Tibial nerve (tissue), 4 donors: ENCODE results near the gene HPCA. TPM values are rescaled to one million over a fixed set of nuclear protein-coding genes. Genes with fewer than 3 reads are reported as not detected.
A peak's percentile ranks its signal among the peaks of the same experiment; 100 is the strongest.

Experiments
- DNase-seq, 2 donors: peaks; one replicate each; pipeline ENCODE4 v3.0.0-alpha.2; 2019; ENCODE audit warnings: low spot score in 2 of 2
- H3K27ac ChIP-seq, 4 donors: fragments of 200-600 bp; sonication (generic) in 3 of 4; one replicate each; pipeline ENCODE4 v1.5.1; 2017 to 2019; ENCODE audit warnings: mild to moderate bottlenecking in 1 of 4
- H3K27me3 ChIP-seq, 2 donors: fragments of 200-600 bp; sonication (generic) in 1 of 2; one replicate each; pipeline versions ENCODE4 v1.5.1 to v1.6.0; 2017 to 2019
- H3K36me3 ChIP-seq, 3 donors: fragments of 200-600 bp; sonication (generic); one replicate each; pipeline ENCODE4 v1.5.1; 2018 to 2019
- H3K4me1 ChIP-seq, 4 donors: fragments of 200-600 bp; sonication (generic) in 3 of 4; one replicate each; pipeline ENCODE4 v1.5.1; 2017 to 2019
- H3K4me3 ChIP-seq, 4 donors: fragments of 200-600 bp; sonication (generic) in 3 of 4; one replicate each; pipeline ENCODE4 v1.5.1; 2017 to 2019; ENCODE audit warnings: mild to moderate bottlenecking in 1 of 4, moderate library complexity in 1 of 4
- H3K9me3 ChIP-seq, 4 donors: fragments of 200-600 bp; sonication (generic) in 3 of 4; one replicate each; pipeline ENCODE4 v1.5.1; 2017 to 2019
- EP300 ChIP-seq, 2 donors: sonication (generic); formaldehyde crosslinking; IDR thresholded peaks; one replicate each; pipeline ENCODE4 v1.6.1; 2017; ENCODE audit warnings: antibody characterized with exemption in 2 of 2, mild to moderate bottlenecking in 1 of 2
- POLR2A ChIP-seq, 2 donors: fragments of 450-650 bp; IDR thresholded peaks; one replicate each; pipeline ENCODE4 v1.6.1; 2017; ENCODE audit warnings: antibody characterized with exemption in 2 of 2, mild to moderate bottlenecking in 2 of 2, moderate library complexity in 2 of 2
- WGBS, 2 donors: methylation state at CpG; one replicate each; pipeline ENCODE4 v1.1.5; 2018; 5-methylcytosine and 5-hydroxymethylcytosine counted together
- total RNA-seq, 4 donors: library from RNA; depleted of rRNA; stranded (reverse); fragments of >200 nt; gene quantifications; one replicate each; pipeline ENCODE4 v1.1.0, GENCODE V29; 2016
- TF ChIP-seq, protein P1 (sequence below), 5 experiments: fragments of 200-600 bp in 3 of 5; fragments of 450-650 bp in 2 of 5; sonication (generic) in 3 of 5; IDR thresholded peaks; one replicate each; pipeline ENCODE4 v1.5.1; 2016 to 2019; ENCODE audit warnings: antibody characterized with exemption in 5 of 5, mild to moderate bottlenecking in 3 of 5, moderate library complexity in 2 of 5

HPCA gene
- total RNA-seq, 4 donors from 2014 or later: not detected

DNA sequence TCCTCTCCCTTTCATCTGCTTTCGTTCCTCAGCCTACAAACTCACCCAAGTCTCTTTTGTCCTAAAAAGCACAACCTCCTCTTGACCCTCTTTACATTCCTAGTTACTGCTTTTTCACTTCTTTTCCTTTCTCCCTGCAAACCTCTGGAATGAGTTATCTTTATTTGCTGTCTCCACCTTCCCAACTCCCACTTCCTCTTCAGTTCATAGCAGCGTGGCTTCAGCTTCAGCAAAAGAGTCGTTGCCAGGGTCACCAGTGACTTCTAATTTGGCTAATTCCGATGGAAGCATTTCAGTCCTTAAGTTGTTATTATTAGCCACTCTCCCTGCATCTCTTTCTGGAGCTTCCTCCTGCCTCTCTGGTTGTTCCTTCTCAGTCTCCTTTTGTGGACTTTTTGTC lies 21.1 kb downstream of the HPCA start:
- Histone ChIP-seq H3K4me1 (no peaks in the 10 kb centered on the region), H3K27ac (no peak overlapping the region), H3K9me3 (no peaks in the 10 kb centered on the region), H3K27me3 (peaks cover 0 to 4% of the 10 kb centered on the region in 2 donors), H3K36me3 (no peaks in the 10 kb centered on the region), H3K4me3 (no peak overlapping the region)
- WGBS, 2 donors: 14 to 19% methylated on average over 4 of the region's 4 CpGs
- no peak for DNase-seq
- no peak for TF ChIP-seq POLR2A (IDR thresholded peaks at IDR 0.05)

DNA sequence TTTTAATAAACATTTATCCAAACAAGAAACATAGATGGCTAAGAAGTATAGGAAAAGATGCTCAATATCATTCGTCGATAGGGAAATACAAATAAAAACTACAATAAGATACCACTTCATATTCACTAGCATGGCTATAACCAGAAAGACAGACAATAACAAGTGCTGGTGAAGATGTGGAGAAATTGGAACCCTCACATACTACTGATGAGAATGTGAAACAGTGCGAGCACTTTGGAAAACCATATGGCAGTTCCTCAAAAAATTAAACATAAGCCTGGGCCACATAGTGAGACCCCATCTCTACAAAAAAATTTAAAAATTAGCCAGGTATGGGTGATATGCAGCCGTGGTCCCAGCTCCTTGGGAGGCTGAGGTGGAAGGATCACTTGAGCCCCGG lies 24.0 kb downstream of the HPCA start:
- 88 to 95% methylated on average over 5 of the region's 5 CpGs for WGBS, 2 donors
- no peak for DNase-seq
- Histone ChIP-seq H3K4me1 (no peaks in the 10 kb centered on the region), H3K27ac (no peak overlapping the region), H3K9me3 (peaks cover 0 to 6% (median 0%) of the 10 kb centered on the region in 4 donors), H3K4me3 (no peak overlapping the region), H3K36me3 (no peaks in the 10 kb centered on the region), H3K27me3 (no peaks in the 10 kb centered on the region)
- TF ChIP-seq, protein P1, sequence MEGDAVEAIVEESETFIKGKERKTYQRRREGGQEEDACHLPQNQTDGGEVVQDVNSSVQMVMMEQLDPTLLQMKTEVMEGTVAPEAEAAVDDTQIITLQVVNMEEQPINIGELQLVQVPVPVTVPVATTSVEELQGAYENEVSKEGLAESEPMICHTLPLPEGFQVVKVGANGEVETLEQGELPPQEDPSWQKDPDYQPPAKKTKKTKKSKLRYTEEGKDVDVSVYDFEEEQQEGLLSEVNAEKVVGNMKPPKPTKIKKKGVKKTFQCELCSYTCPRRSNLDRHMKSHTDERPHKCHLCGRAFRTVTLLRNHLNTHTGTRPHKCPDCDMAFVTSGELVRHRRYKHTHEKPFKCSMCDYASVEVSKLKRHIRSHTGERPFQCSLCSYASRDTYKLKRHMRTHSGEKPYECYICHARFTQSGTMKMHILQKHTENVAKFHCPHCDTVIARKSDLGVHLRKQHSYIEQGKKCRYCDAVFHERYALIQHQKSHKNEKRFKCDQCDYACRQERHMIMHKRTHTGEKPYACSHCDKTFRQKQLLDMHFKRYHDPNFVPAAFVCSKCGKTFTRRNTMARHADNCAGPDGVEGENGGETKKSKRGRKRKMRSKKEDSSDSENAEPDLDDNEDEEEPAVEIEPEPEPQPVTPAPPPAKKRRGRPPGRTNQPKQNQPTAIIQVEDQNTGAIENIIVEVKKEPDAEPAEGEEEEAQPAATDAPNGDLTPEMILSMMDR (IDR thresholded peaks at IDR 0.05): no peak
- TF ChIP-seq POLR2A (IDR thresholded peaks at IDR 0.05): no peak
- no peak for TF ChIP-seq EP300 (IDR thresholded peaks at IDR 0.05)

DNA sequence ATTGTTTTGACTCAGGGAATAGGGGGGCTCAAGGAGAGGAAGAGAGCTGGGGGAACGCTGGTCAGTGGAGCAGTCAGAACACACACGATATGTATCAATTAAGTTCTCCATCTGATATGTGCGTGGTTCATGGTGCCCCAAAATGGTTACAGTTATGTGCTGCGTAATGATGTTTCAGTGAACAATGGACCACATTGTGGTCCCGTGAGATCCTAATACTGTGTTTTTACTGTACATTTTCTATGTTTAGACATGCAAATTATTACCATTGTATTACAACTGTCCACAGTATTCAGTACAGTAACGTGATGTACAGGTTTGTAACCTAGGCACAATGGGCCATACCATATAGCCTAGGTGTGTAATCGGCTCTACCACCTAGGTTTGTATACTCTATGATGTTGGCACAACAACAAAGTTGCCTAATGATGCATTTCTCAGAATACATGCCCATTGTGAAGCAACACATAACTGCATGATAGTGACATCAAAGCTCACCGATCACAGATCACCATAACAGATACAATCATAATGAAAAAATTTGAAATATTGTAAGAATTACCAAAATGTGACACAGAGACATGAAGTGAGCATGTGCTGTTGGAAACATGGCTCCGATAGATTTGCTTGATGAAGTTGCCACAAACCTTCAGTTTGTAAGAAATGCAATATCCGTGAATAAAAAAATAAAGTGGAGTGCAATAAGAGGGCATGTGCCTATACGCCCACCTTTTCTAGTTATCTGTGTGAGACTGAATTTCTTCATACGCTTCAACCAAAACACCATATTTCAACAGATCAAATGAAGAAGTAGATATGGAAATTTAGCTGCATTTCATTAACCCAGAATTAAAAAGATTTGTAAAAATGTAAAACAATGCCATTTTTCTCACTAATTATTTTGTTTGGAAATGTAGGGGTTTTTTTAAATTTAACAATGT lies 29.7 kb downstream of the HPCA start:
- no peak for DNase-seq
- H3K4me3 ChIP-seq: no peak overlapping the region
- no peaks in the 10 kb centered on the region for H3K36me3 ChIP-seq
- WGBS, 2 donors: 68 to 72% methylated on average over 12 of the region's 12 CpGs
- H3K27me3 ChIP-seq: peaks cover 0 to 5% of the 10 kb centered on the region in 2 donors
- H3K27ac ChIP-seq: no peak overlapping the region
- peaks cover 0 to 6% (median 0%) of the 10 kb centered on the region in 4 donors for H3K9me3 ChIP-seq
- H3K4me1 ChIP-seq: no peaks in the 10 kb centered on the region
- TF ChIP-seq, protein P1 (IDR thresholded peaks at IDR 0.05): no peak
- no peak for TF ChIP-seq EP300 (IDR thresholded peaks at IDR 0.05)

DNA sequence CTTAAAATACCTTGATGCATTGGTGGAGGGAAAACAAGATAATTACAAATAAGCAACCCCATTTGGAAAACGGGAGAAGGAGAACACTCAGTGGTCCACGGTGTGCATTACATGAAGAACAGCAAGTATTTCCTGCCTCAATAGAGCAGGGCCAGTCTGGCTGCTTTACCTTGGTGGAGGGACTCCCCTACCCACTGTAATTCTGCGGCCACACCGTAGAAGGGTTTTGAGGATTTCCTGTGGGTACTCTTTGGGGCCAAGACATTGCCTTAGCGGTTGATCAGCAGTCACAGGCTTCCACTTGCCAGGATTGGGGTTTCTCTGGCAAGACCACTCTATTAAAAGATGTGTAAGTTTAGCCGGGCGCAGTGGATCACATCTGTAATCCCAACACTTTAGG lies 31.2 kb downstream of the HPCA start:
- no peak for DNase-seq
- 64 to 77% methylated on average over 7 of the region's 7 CpGs for WGBS, 2 donors
- H3K27ac ChIP-seq: peak overlapping the region in 1 of 4 donors; percentile 1
- H3K36me3 ChIP-seq: no peaks in the 10 kb centered on the region
- TF ChIP-seq EP300 (IDR thresholded peaks at IDR 0.05): no peak
- no peak for TF ChIP-seq POLR2A (IDR thresholded peaks at IDR 0.05)
- TF ChIP-seq, protein P1 (IDR thresholded peaks at IDR 0.05): no peak
- peaks cover 0 to 6% (median 0%) of the 10 kb centered on the region in 4 donors for H3K9me3 ChIP-seq
- H3K4me3 ChIP-seq: no peak overlapping the region
- H3K27me3 ChIP-seq: peaks cover 0 to 10% of the 10 kb centered on the region in 2 donors
- no peaks in the 10 kb centered on the region for H3K4me1 ChIP-seq

DNA sequence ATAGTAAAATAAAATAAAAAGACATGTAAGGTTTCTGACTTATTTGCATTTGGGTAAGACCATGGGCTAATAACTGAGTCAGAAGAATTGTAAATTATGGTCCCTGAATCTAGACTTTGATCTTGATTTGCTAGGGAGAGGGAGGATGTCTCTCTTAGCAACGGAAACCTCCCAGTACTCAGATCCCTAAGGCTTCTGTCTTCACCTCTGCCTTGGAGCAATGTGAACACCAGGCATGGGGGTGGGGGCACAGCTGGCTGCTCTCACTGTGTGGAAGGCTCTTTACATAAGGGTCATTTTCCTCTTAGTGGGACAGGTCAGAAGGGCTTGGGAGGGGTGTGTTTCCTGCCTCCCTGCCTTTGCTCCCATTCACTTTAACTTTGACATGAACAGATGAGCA lies 31.9 kb downstream of the HPCA start:
- Histone ChIP-seq H3K36me3 (no peaks in the 10 kb centered on the region), H3K27ac (no peak overlapping the region), H3K4me3 (no peak overlapping the region), H3K4me1 (no peaks in the 10 kb centered on the region), H3K9me3 (peaks cover 0 to 6% (median 0%) of the 10 kb centered on the region in 4 donors), H3K27me3 (peaks cover 0 to 10% of the 10 kb centered on the region in 2 donors)
- DNase-seq: no peak
- TF ChIP-seq, protein P1 (IDR thresholded peaks at IDR 0.05): no peak
- TF ChIP-seq EP300 (IDR thresholded peaks at IDR 0.05): no peak
- no peak for TF ChIP-seq POLR2A (IDR thresholded peaks at IDR 0.05)
- 36 to 43% methylated on average over 1 of the region's 1 CpG for WGBS, 2 donors
